ENCODE data around the gene SOX18. TPM values are rescaled to one million over a fixed set of nuclear protein-coding genes. Genes with fewer than 3 reads are reported as not detected.
A peak's percentile ranks its signal among the peaks of the same experiment; 100 is the strongest.

Gene SOX18
- total and polyA plus RNA-seq, 2 donors from 2014 or later: 36.5 to 56.7 TPM

DNA sequence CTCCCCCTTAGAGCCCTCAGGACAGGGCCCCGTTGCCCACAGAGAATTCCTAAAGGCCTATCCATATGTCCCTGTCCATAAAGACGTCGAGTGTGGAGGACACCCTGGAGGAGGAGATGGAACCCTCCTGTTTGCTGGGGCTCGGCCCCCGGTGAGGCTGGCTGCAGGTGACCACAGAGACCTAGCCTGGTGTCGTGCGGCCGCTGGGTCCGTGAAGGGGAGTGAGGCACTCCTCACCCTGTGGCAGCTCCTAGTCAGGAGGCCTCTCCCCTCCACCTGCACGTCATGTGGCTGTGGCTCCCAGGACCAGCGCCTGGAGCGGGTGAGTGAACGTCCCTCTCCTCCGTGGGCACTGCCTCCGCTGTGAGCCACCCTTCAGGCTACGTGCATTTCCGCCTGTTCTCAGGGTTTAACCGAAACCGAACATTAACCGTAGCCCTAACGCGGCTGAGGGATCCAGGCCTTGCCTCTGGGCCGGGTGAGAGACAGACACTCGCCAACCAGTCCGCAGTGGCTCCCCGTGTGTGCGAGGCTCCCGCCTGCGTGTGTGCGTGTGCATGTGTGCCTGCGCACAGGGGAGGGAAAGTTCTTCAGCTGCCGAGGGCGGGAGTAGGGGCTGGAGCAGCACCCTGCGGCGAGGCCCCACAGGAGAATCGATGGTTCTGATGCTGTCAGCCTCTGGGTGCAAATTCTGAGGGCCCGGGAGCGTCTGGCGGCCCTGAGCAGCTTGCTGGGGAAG, 7.6 kb upstream of the SOX18 start:
- Histone ChIP-seq H3K4me3 (ENCODE audit: low read length in 3 of 3) (peak overlapping the region in 1 of 3 donors; percentile 29), H3K27me3 (ENCODE audit: control insufficient read depth, insufficient read depth, low read length) (no peaks in the 10 kb centered on the region)
- DNase-seq: no peak

GRCh38 chr20:64056639-64056888, 7.1 kb upstream of the SOX18 start:
- Histone ChIP-seq H3K27ac (ENCODE audit: low read depth in 2 of 2, low read length in 2 of 2) (peak overlapping the region; percentile 68 to 77), H3K27me3 (ENCODE audit: control insufficient read depth, insufficient read depth, low read length) (no peaks in the 10 kb centered on the region), H3K9ac (ENCODE audit: low read length in 3 of 3) (no peak overlapping the region), H3K36me3 (ENCODE audit: control insufficient read depth in 2 of 3, insufficient read depth in 3 of 3, low read length in 3 of 3) (no peaks in the 10 kb centered on the region), H3K9me3 (ENCODE audit: control insufficient read depth in 2 of 3, insufficient read depth in 1 of 3, low read length in 3 of 3) (no peaks in the 10 kb centered on the region), H3K4me1 (ENCODE audit: control insufficient read depth in 2 of 3, insufficient read depth in 2 of 3, low read depth in 1 of 3, low read length in 3 of 3) (peaks cover 0 to 24% (median 0%) of the 10 kb centered on the region in 3 donors), H3K4me3 (ENCODE audit: low read length in 3 of 3) (no peak overlapping the region)
- intact Hi-C loops (cut with DNase I): loop anchor here (5.0 kb wide), 1 partner anchor 434 kb away; no protein-coding TSS in a partner anchor
- no peak for FAIRE-seq
- peak in 1 of 5 donors; percentile 51 for DNase-seq
- TF ChIP-seq, protein P1, sequence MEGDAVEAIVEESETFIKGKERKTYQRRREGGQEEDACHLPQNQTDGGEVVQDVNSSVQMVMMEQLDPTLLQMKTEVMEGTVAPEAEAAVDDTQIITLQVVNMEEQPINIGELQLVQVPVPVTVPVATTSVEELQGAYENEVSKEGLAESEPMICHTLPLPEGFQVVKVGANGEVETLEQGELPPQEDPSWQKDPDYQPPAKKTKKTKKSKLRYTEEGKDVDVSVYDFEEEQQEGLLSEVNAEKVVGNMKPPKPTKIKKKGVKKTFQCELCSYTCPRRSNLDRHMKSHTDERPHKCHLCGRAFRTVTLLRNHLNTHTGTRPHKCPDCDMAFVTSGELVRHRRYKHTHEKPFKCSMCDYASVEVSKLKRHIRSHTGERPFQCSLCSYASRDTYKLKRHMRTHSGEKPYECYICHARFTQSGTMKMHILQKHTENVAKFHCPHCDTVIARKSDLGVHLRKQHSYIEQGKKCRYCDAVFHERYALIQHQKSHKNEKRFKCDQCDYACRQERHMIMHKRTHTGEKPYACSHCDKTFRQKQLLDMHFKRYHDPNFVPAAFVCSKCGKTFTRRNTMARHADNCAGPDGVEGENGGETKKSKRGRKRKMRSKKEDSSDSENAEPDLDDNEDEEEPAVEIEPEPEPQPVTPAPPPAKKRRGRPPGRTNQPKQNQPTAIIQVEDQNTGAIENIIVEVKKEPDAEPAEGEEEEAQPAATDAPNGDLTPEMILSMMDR (IDR thresholded peaks at IDR 0.05; ENCODE audit: borderline replicate concordance, extremely low read depth, insufficient read depth): no peak

More for the DNA sequence above, 7.6 kb upstream of the SOX18 start:
- no peak overlapping the region for H3K9ac ChIP-seq (ENCODE audit: low read length in 3 of 3)
- no peak for FAIRE-seq
- TF ChIP-seq, protein P1 (IDR thresholded peaks at IDR 0.05; ENCODE audit: borderline replicate concordance, extremely low read depth, insufficient read depth): no peak
- no peaks in the 10 kb centered on the region for H3K9me3 ChIP-seq (ENCODE audit: control insufficient read depth in 2 of 3, insufficient read depth in 1 of 3, low read length in 3 of 3)
- peaks cover 0 to 23% (median 0%) of the 10 kb centered on the region in 3 donors for H3K4me1 ChIP-seq (ENCODE audit: control insufficient read depth in 2 of 3, insufficient read depth in 2 of 3, low read depth in 1 of 3, low read length in 3 of 3)
- no peaks in the 10 kb centered on the region for H3K36me3 ChIP-seq (ENCODE audit: control insufficient read depth in 2 of 3, insufficient read depth in 3 of 3, low read length in 3 of 3)
- intact Hi-C loops (cut with DNase I): loop anchor here (5.0 kb wide), 1 partner anchor 435 kb away; no protein-coding TSS in a partner anchor
- H3K27ac ChIP-seq (ENCODE audit: low read depth in 2 of 2, low read length in 2 of 2): peak overlapping the region; percentile 68 to 77

DNA sequence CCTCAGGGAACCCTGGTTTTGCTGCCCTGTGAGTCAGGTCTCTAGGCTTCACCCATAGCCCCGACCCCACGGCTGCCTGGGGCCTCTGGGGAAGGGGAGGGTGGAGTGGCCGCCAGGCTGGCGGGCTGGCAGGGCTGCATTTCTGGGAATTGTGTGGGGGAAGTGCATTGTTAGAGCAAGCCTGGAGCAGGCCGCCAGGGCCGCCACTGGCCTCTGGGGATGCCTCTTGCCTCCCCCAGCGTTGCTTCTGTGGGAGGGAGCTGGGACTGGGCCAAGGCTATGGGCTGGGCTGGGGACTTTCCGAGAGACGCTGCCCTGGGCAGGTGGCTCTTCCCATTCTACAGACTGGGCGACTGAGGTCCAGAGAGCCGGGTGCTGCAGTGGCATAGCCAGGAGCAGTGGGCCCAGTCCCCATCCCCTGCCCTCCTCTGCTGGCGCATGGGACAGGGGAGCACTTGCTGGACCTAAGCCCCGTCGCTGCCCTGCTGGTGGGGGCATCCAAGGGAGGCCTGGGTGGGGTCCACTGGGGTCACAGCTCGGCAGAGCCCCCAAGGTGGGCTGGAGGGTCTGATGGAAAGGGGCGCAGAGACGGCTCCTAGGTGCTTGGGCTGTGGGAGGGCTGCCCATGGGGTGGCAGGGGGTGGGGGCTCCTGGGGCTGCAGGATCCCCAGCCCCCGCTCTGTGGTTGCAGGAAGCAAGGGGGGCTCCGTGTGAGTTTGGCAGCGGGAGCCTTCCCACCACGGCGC, 6.6 kb upstream of the SOX18 start:
- TF ChIP-seq, protein P1 (IDR thresholded peaks at IDR 0.05; ENCODE audit: borderline replicate concordance, extremely low read depth, insufficient read depth): no peak
- peak in 2 of 5 donors; percentile 46 to 68 for DNase-seq
- Histone ChIP-seq H3K9me3 (ENCODE audit: control insufficient read depth in 2 of 3, insufficient read depth in 1 of 3, low read length in 3 of 3) (no peaks in the 10 kb centered on the region), H3K27ac (ENCODE audit: low read depth in 2 of 2, low read length in 2 of 2) (peak overlapping the region; percentile 69 to 76), H3K36me3 (ENCODE audit: control insufficient read depth in 2 of 3, insufficient read depth in 3 of 3, low read length in 3 of 3) (no peaks in the 10 kb centered on the region), H3K27me3 (ENCODE audit: control insufficient read depth, insufficient read depth, low read length) (no peaks in the 10 kb centered on the region), H3K4me3 (ENCODE audit: low read length in 3 of 3) (no peak overlapping the region), H3K9ac (ENCODE audit: low read length in 3 of 3) (no peak overlapping the region), H3K4me1 (ENCODE audit: control insufficient read depth in 2 of 3, insufficient read depth in 2 of 3, low read depth in 1 of 3, low read length in 3 of 3) (peaks cover 0 to 24% (median 0%) of the 10 kb centered on the region in 3 donors)
- FAIRE-seq: no peak
- intact Hi-C loops (cut with DNase I): loop anchor here (5.0 kb wide), 1 partner anchor 434 kb away; no protein-coding TSS in a partner anchor

Measured in kidney (tissue), 14 donors.